NK-92 (cell line): Measurements from ENCODE around the gene PLCB4.

Source experiments
- DNase-seq: peaks from one replicate; lab custom pipeline; 2025; ENCODE audit not compliant: unreplicated experiment; lab: John Stamatoyannopoulos, UW

Gene PLCB4

GRCh38 chr20:9301129-9302090 lies 232.5 kb downstream of the PLCB4 start:
- no peak for DNase-seq

GRCh38 chr20:9302091-9302462 lies 233.2 kb downstream of the PLCB4 start:
- DNase-seq = no peak

- DNase-seq = no peak
These were observed 237.6 kb downstream of the PLCB4 start for GRCh38 chr20:9306521-9306920.

GRCh38 chr20:9308056-9308455 lies 239.2 kb downstream of the PLCB4 start:
- DNase-seq = no peak

GRCh38 chr20:9311132-9311531 lies 242.2 kb downstream of the PLCB4 start:
- DNase-seq = no peak

- DNase-seq = no peak
These were observed 250.9 kb downstream of the PLCB4 start for GRCh38 chr20:9319687-9320384.

GRCh38 chr20:9321007-9321406 lies 252.1 kb downstream of the PLCB4 start:
- no peak for DNase-seq

- DNase-seq = no peak
These were observed 253.8 kb downstream of the PLCB4 start for GRCh38 chr20:9322661-9323060.

- no peak for DNase-seq
These were observed 254.7 kb downstream of the PLCB4 start for GRCh38 chr20:9323622-9324021.

- no peak for DNase-seq
These were observed 260.6 kb downstream of the PLCB4 start for GRCh38 chr20:9329355-9330101.

GRCh38 chr20:9330151-9330550 lies 261.3 kb downstream of the PLCB4 start:
- no peak for DNase-seq

GRCh38 chr20:9331707-9332435 lies 263.0 kb downstream of the PLCB4 start:
- no peak for DNase-seq

GRCh38 chr20:9332791-9333479 lies 264.0 kb downstream of the PLCB4 start:
- no peak for DNase-seq

GRCh38 chr20:9334866-9335265 lies 266.0 kb downstream of the PLCB4 start:
- no peak for DNase-seq

GRCh38 chr20:9338101-9338500 lies 269.2 kb downstream of the PLCB4 start:
- DNase-seq = no peak

- DNase-seq = no peak
These were observed 270.8 kb downstream of the PLCB4 start for GRCh38 chr20:9339708-9340107.

- DNase-seq = no peak
These were observed 273.8 kb downstream of the PLCB4 start for GRCh38 chr20:9342651-9343050.

- no peak for DNase-seq
These were observed 275.4 kb downstream of the PLCB4 start for GRCh38 chr20:9344083-9344920.

- no peak for DNase-seq
These were observed 279.4 kb downstream of the PLCB4 start for GRCh38 chr20:9348316-9348715.
